ENCODE results near the gene CD200.

- TF ChIP-seq POLR2A (IDR thresholded peaks at IDR 0.05; ENCODE audit: low read length) (no peak), GATA1 (IDR thresholded peaks at IDR 0.05; ENCODE audit: low read depth, low read length) (no peak)
Observed at GRCh38 chr3:112384769-112385168, 51.8 kb downstream of the CD200 start.
